Brain microvascular endothelial cell (primary cell): ENCODE measurements around the gene EIPR1.

ENCODE experiments used
- DNase-seq: peaks from one replicate; pipeline ENCODE4 v3.0.0-alpha.2; 2020
- H3K27ac ChIP-seq: fragments of 250-450 bp; sonication (Bioruptor Pico); 2 replicates; pipeline ENCODE4 v1.5.1; 2020; ENCODE audit warnings: mild to moderate bottlenecking, moderate library complexity
- H3K27me3 ChIP-seq: fragments of 250-450 bp; sonication (Bioruptor Pico); replicated peaks from 2 replicates; pipeline ENCODE4 v1.5.1; 2020; ENCODE audit warnings: mild to moderate bottlenecking
- H3K36me3 ChIP-seq: fragments of 250-450 bp; sonication (Bioruptor Pico); replicated peaks from 2 replicates; pipeline ENCODE4 v1.5.1; 2020; ENCODE audit warnings: mild to moderate bottlenecking
- H3K4me3 ChIP-seq: 2 replicates; pipeline ENCODE4 v1.5.1; 2011; ENCODE audit warnings: low read depth, mild to moderate bottlenecking, control low read depth, low read length, moderate library complexity
- in situ Hi-C: cut with HindIII; loops from 2 replicates; pipeline ENCODE4 v1.10.0; 2017; ENCODE audit warnings: low sequenced_read_pairs, low pct_ligation_motif_present
- TF ChIP-seq, protein P1 (sequence below): IDR thresholded peaks from 2 replicates; pipeline ENCODE4 v1.5.1; 2011; ENCODE audit warnings: low read depth, mild to moderate bottlenecking, moderate library complexity, low read length, control low read depth, inconsistent platforms; ENCODE audit errors: missing control alignments

Gene EIPR1

DNA sequence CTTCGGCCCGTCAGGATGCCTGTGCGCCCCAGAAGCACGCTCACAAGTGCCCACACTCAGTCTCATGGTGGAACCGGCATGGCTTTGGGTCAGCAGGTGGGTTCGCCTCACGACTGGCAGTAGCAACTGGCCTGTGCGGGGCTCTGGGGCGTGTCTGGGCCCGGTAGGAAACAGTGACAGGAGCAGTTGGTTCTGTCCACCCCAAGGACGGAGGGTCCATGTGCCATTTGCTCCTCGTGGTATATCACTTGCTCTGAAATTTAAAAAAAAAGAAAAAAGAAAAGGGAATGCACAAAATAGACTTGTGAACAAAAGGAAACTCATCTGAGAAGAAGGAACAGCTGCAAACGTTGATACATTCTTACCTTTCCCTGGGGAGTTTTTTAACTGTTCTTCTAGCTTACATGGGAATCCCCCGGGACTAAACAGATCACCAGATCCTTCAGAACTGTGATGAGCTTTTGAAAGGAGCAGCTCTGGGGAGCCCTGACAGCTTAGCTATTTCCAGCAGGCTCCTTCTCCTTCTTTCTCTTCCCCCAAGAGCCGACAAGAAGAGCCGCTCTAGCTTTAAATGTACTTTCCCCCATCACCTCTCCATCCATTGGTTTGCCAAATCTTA lies 44.7 kb upstream of the EIPR1 start:
- DNase-seq = no peak
- H3K27me3 ChIP-seq = no peaks in the 10 kb centered on the region
- in situ Hi-C loops = no loop called here
- H3K4me3 ChIP-seq = no peak overlapping the region
- TF ChIP-seq, protein P1, sequence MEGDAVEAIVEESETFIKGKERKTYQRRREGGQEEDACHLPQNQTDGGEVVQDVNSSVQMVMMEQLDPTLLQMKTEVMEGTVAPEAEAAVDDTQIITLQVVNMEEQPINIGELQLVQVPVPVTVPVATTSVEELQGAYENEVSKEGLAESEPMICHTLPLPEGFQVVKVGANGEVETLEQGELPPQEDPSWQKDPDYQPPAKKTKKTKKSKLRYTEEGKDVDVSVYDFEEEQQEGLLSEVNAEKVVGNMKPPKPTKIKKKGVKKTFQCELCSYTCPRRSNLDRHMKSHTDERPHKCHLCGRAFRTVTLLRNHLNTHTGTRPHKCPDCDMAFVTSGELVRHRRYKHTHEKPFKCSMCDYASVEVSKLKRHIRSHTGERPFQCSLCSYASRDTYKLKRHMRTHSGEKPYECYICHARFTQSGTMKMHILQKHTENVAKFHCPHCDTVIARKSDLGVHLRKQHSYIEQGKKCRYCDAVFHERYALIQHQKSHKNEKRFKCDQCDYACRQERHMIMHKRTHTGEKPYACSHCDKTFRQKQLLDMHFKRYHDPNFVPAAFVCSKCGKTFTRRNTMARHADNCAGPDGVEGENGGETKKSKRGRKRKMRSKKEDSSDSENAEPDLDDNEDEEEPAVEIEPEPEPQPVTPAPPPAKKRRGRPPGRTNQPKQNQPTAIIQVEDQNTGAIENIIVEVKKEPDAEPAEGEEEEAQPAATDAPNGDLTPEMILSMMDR = no peak
- no peak overlapping the region for H3K27ac ChIP-seq
- H3K36me3 ChIP-seq = peaks cover 48% of the 10 kb centered on the region

DNA sequence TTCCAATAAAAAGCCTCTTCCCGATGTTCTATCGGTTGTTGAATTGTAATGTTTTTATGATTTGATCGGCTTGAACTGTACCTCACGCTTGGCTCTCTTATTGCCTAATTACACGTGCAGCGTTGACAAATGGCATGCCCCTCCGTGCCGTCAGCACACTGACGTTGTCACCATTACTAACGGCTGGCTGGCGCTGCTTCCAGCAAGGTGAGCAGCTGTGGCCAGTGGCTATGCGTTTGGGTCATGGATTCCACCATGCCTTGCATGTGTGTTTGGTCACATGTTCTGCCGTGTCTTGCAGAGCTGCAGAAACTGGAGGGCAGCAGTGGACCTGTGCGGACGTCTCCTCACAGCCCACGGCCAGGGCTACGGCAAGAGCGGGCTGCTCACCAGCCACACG lies 44.0 kb upstream of the EIPR1 start:
- Histone ChIP-seq H3K4me3 (no peak overlapping the region), H3K27me3 (no peaks in the 10 kb centered on the region), H3K36me3 (peaks cover 41% of the 10 kb centered on the region), H3K27ac (no peak overlapping the region)
- TF ChIP-seq, protein P1 = no peak
- DNase-seq = no peak
- in situ Hi-C loops = no loop called here

DNA sequence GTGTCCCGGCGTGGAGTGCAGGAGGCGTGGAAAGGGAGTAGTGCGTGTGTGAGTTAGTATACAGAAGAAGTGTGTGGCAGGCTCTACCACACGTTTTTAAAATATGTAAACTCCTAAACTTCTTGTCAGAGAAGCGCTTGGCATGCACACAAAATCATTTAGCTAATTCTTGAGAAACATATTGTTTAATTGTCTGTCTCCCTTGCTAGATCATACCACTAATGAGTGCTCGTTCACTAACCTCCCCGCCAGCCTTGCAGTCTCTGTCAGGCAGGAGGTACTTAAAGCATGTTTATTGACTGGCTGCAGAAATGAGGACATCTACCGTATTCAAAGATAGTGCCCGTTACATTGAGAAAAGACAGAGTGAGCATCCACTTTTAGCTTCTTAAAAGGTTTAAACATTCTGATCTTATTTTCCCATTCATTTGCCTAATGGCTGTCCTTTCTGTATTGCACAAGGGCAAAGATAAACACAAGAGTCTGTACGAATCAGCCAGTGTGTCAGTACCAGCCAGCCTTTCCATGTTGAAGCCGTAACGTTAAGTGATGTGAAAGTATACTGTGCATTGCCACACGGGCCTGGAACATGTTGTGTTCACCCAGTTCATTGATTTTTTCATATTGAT lies 43.3 kb upstream of the EIPR1 start:
- in situ Hi-C loops = no loop called here
- no peaks in the 10 kb centered on the region for H3K27me3 ChIP-seq
- no peak overlapping the region for H3K27ac ChIP-seq
- no peak for DNase-seq
- H3K4me3 ChIP-seq = no peak overlapping the region
- TF ChIP-seq, protein P1 = no peak
- H3K36me3 ChIP-seq = peaks cover 34% of the 10 kb centered on the region

DNA sequence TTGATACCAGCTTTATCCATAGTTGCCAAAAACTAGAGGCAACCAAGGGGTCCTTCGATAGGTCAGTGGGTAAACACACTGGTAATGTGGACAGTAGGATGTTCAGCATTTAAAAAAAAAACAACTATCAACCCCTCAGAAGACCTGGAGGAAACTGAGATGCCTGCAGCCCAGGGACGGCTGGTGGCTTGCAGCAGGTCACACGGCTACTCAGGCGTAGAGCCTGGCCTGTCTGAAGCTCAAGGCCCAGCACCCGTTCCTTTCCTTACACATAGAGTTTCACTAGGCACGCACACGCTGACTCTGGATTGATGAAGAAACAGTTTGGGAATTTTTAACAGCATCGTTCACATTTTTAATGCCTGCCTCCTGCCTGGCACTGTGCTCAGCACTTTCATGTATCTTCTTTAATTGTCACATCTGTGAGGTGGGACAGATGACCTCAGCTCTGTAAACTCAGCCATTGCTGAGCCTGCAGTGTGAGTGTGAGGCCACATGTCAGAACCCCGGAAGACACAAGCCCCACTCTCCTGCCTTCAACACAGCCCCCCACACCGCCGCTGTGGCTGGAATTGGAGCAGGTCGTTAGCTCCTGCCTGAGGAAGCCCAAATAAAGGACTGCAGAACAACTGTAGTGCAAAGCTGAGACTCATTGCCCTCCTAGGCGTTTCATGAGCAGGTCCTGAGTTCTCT lies 42.6 kb upstream of the EIPR1 start:
- in situ Hi-C loops = no loop called here
- no peak for DNase-seq
- H3K4me3 ChIP-seq = no peak overlapping the region
- no peaks in the 10 kb centered on the region for H3K27me3 ChIP-seq
- H3K27ac ChIP-seq = no peak overlapping the region
- H3K36me3 ChIP-seq = peaks cover 30% of the 10 kb centered on the region
- TF ChIP-seq, protein P1 = no peak

DNA sequence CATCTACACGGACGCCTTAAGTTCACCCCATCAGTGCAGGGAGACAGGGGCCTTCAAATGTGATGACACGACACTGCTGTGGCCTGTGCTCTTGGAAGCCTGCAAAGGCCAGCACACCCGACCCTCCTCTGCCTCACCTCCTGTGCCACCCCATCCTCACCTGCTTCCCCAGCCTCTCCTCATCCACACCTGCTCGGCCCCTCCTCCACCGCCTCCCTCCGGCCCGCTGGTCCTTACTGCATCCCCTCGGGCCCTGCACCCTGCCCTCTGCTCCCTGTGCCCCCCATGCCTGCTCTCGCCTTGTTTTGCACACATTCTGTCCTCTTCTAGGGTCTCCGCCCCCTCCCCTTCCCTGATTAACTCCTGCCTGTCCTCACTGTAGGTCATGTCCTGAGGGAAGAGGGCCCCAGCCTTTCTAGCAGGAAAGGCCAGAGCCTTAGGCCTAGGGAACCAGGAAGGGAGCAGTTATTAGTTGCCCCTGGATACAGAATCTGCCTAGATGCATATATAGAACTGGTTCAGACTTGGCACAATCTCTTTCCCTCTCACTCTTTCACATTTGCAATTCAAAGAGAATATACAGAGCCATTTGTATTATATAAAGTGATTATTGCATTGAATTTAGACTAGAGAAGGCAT lies 41.3 kb upstream of the EIPR1 start:
- in situ Hi-C loops = no loop called here
- no peak for DNase-seq
- Histone ChIP-seq H3K27ac (no peak overlapping the region), H3K27me3 (no peaks in the 10 kb centered on the region), H3K36me3 (peaks cover 20% of the 10 kb centered on the region), H3K4me3 (no peak overlapping the region)
- TF ChIP-seq, protein P1 = no peak
